Measurements from ENCODE around the gene GPR83.

DNA sequence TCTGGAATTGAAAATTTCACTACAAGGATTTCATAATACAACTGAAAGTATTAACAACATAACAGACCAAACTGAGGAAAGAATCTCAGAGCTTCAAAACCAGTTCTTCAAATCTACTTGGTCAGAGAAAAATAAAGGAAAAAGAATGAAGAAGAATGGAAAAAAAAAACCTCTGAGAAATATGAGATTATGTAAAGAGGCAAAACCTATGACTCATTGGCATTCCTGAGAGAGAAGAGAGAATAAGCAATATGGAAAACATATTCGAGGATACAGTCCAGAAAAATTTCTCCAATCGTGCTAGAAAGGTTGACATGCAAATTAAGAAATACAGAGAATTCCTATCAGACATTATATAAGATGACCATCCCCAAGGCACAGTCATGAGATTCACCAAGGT is 23.4 kb upstream of the GPR83 start:
- no peak for TF ChIP-seq CTCF (IDR thresholded peaks at IDR 0.05)
- TF ChIP-seq EP300 (IDR thresholded peaks at IDR 0.05) = no peak
- TF ChIP-seq POLR2A (IDR thresholded peaks at IDR 0.05) = no peak

All from sigmoid colon (tissue), 4 donors.